ENCODE measurements around the gene TWIST2.

DNA sequence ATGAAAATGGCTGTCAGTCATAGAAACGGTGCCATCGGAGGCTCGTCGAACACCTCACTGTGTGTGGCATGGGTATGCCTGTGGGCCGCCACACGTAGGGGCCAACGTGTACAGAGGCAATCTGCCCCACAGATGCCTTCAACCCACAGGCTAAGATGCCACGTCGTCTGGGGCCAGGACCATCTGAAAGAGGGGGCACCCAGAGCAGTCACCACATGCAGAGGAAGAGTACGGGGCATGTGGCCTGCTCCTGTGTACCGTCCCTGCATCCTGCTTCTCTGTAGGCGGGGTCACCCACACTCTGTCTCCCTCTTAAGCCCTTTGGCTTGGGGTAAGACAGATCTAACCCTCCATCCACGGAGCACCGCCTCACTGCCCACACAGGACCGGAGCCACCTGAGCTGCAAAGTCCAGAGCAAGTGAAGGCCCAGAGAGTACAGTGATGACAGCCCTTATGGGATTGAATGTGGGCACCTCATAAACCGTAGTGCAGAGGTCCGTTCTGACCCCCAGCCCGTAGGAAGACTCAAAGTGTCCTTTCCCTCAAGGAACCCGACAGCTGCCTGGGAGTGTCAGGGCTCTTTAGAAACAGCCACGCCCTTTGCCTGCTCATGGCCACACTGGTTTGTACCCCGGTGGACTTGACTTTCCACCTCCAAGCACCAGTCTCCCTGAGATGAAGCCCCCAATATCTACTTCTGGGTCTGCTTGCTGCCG, 66.2 kb downstream of the TWIST2 start:
- TF ChIP-seq, protein P1, sequence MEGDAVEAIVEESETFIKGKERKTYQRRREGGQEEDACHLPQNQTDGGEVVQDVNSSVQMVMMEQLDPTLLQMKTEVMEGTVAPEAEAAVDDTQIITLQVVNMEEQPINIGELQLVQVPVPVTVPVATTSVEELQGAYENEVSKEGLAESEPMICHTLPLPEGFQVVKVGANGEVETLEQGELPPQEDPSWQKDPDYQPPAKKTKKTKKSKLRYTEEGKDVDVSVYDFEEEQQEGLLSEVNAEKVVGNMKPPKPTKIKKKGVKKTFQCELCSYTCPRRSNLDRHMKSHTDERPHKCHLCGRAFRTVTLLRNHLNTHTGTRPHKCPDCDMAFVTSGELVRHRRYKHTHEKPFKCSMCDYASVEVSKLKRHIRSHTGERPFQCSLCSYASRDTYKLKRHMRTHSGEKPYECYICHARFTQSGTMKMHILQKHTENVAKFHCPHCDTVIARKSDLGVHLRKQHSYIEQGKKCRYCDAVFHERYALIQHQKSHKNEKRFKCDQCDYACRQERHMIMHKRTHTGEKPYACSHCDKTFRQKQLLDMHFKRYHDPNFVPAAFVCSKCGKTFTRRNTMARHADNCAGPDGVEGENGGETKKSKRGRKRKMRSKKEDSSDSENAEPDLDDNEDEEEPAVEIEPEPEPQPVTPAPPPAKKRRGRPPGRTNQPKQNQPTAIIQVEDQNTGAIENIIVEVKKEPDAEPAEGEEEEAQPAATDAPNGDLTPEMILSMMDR (IDR thresholded peaks at IDR 0.05; ENCODE audit: low read length) = no peak
- no peak for TF ChIP-seq EZH2 (IDR thresholded peaks at IDR 0.05; ENCODE audit: borderline replicate concordance, low read length)

All from OCI-LY1 (cell line).